ENCODE results near the gene RPS26. TPM values are rescaled to one million over a fixed set of nuclear protein-coding genes. Genes with fewer than 3 reads are reported as not detected.

Gene RPS26
- total RNA-seq, 1 donor from 2014 or later = 77.2 TPM

- ATAC-seq (no peak), DNase-seq (no peak)
- Histone ChIP-seq H3K4me1 (peaks cover 17% of the 10 kb centered on the region), H3K27ac (peak overlapping the region; percentile 88), H3K27me3 (ENCODE audit: low read depth) (peaks cover 16% of the 10 kb centered on the region), H3K36me3 (no peaks in the 10 kb centered on the region), H3K9me3 (no peaks in the 10 kb centered on the region), H3K4me3 (no peak overlapping the region)
- intact Hi-C loops (cut with DNase I) = no loop called here
- no peak for TF ChIP-seq CTCF (IDR thresholded peaks at IDR 0.05)
Measured at GRCh38 chr12:56078427-56078826, 36.7 kb downstream of the RPS26 start.

- DNase-seq (peak; percentile 95), ATAC-seq (peak; percentile 90 to 93)
- peaks cover 16% of the 10 kb centered on the region for H3K27me3 ChIP-seq (ENCODE audit: low read depth)
- H3K4me3 ChIP-seq = peak overlapping the region; percentile 72
- peak; percentile 80 for TF ChIP-seq CTCF (IDR thresholded peaks at IDR 0.05)
- H3K36me3 ChIP-seq = no peaks in the 10 kb centered on the region
- H3K4me1 ChIP-seq = peaks cover 17% of the 10 kb centered on the region
- no peaks in the 10 kb centered on the region for H3K9me3 ChIP-seq
- intact Hi-C loops (cut with DNase I) = no loop called here
- H3K27ac ChIP-seq = peak overlapping the region; percentile 88
Measured at GRCh38 chr12:56078931-56079722, 37.4 kb downstream of the RPS26 start.

- peak; percentile 95 for ATAC-seq
- H3K4me3 ChIP-seq = peak within 1 kb of the TSS; percentile 72
- H3K36me3 ChIP-seq = peaks cover 2% of the 10 kb centered on the region
- no peak for TF ChIP-seq CTCF (IDR thresholded peaks at IDR 0.05)
- peak within 1 kb of the TSS; percentile 88 for H3K27ac ChIP-seq
- H3K27me3 ChIP-seq (ENCODE audit: low read depth) = peaks cover 16% of the 10 kb centered on the region
- intact Hi-C loops (cut with DNase I) = no loop called here
- peaks cover 17% of the 10 kb centered on the region for H3K4me1 ChIP-seq
- no peaks in the 10 kb centered on the region for H3K9me3 ChIP-seq
- peak; percentile 90 for DNase-seq
Measured at GRCh38 chr12:56079723-56080555, 38.2 kb downstream of the RPS26 start, which contains the start of gene ERBB3. TSS of gene ERBB3 (plus strand) at chr12:56080165. CDS start at chr12:56080301, 136 bp downstream.

DNA sequence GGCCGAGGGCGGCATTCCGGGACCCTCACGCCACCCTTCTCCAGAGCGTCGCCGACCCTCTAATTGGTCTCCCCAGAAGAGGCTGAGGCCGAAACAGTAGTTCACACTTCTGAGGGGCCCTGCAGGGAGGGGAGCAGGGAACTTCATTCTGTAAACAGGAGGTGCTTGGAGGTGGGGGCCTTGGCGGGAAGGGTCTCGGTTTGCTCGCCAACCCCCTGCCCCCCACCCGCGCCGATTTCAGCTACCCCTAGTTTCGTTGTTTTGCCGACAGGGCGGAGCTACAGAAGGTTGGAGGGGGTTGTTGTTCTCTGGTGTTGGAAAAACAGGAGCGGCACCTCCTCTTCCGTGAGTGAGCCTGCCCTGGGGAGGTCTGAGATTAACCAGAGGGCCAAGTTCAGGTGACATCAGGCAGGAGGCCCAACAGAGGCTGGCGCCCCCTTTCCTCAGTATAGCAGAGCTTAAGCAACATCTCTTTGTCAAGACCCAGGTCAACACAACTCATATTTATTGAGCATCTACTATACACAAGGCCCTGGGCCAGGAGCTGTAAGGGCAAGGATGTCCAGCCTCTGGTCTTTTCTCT is 38.9 kb downstream of the RPS26 start:
- intact Hi-C loops (cut with DNase I) = no loop called here
- DNase-seq = peak; percentile 53

More for the DNA sequence above, 38.9 kb downstream of the RPS26 start:
- no peak for TF ChIP-seq CTCF (IDR thresholded peaks at IDR 0.05)
- ATAC-seq = peak; percentile 50 to 52
- Histone ChIP-seq H3K4me1 (peaks cover 17% of the 10 kb centered on the region), H3K27me3 (ENCODE audit: low read depth) (peaks cover 16% of the 10 kb centered on the region), H3K36me3 (peaks cover 7% of the 10 kb centered on the region), H3K27ac (peak overlapping the region; percentile 88), H3K9me3 (no peaks in the 10 kb centered on the region), H3K4me3 (peak overlapping the region; percentile 72)

Measured in lower lobe of right lung (tissue), 2 donors.